Activated CD4-positive, alpha-beta T cell treated with anti-CD3 and anti-CD28 coated beads for 4 hours (primary cell): Measurements from ENCODE around the gene TBC1D16.

Experiments
- DNase-seq, 2 donors: peaks; one replicate each; pipeline ENCODE4 v3.0.0-alpha.2; 2020

Gene TBC1D16

GRCh38 chr17:79987187-79987934, 48.3 kb downstream of the TBC1D16 start:
- DNase-seq = no peak

GRCh38 chr17:79986411-79987186, 49.1 kb downstream of the TBC1D16 start:
- no peak for DNase-seq

GRCh38 chr17:79985943-79986391, 49.7 kb downstream of the TBC1D16 start:
- DNase-seq = no peak

GRCh38 chr17:79985361-79985942, 50.2 kb downstream of the TBC1D16 start:
- DNase-seq = no peak

- DNase-seq = no peak
Observed at GRCh38 chr17:79984877-79985276, 50.8 kb downstream of the TBC1D16 start.

GRCh38 chr17:79984045-79984840, 51.4 kb downstream of the TBC1D16 start:
- no peak for DNase-seq

GRCh38 chr17:79983456-79983855, 52.2 kb downstream of the TBC1D16 start:
- DNase-seq = no peak

- no peak for DNase-seq
Observed at GRCh38 chr17:79982986-79983385, 52.7 kb downstream of the TBC1D16 start.

GRCh38 chr17:79981661-79982101, 54.0 kb downstream of the TBC1D16 start:
- no peak for DNase-seq

- no peak for DNase-seq
Observed at GRCh38 chr17:79981090-79981489, 54.6 kb downstream of the TBC1D16 start.

GRCh38 chr17:79980246-79981043, 55.2 kb downstream of the TBC1D16 start:
- DNase-seq = no peak

GRCh38 chr17:79979816-79980215, 55.9 kb downstream of the TBC1D16 start:
- DNase-seq = no peak

GRCh38 chr17:79979221-79979741, 56.4 kb downstream of the TBC1D16 start:
- DNase-seq = no peak

- no peak for DNase-seq
Observed at GRCh38 chr17:79978548-79978855, 57.2 kb downstream of the TBC1D16 start.

GRCh38 chr17:79977708-79978547, 57.7 kb downstream of the TBC1D16 start:
- no peak for DNase-seq

GRCh38 chr17:79977161-79977631, 58.5 kb downstream of the TBC1D16 start:
- DNase-seq = no peak

GRCh38 chr17:79976451-79976850, 59.2 kb downstream of the TBC1D16 start:
- no peak for DNase-seq

- no peak for DNase-seq
Observed at GRCh38 chr17:79975498-79976134, 60.1 kb downstream of the TBC1D16 start.

- DNase-seq = no peak
Observed at GRCh38 chr17:79974566-79975497, 60.8 kb downstream of the TBC1D16 start.
